HG03097 (cell line): ENCODE measurements around the gene SARDH.

Source experiments
- ATAC-seq: cut with Tn5 transposase; IDR thresholded peaks from one replicate; pipeline ENCODE4 v1.9.1; 2021; ENCODE audit not compliant: unreplicated experiment, low FRiP score

The SARDH gene

DNA sequence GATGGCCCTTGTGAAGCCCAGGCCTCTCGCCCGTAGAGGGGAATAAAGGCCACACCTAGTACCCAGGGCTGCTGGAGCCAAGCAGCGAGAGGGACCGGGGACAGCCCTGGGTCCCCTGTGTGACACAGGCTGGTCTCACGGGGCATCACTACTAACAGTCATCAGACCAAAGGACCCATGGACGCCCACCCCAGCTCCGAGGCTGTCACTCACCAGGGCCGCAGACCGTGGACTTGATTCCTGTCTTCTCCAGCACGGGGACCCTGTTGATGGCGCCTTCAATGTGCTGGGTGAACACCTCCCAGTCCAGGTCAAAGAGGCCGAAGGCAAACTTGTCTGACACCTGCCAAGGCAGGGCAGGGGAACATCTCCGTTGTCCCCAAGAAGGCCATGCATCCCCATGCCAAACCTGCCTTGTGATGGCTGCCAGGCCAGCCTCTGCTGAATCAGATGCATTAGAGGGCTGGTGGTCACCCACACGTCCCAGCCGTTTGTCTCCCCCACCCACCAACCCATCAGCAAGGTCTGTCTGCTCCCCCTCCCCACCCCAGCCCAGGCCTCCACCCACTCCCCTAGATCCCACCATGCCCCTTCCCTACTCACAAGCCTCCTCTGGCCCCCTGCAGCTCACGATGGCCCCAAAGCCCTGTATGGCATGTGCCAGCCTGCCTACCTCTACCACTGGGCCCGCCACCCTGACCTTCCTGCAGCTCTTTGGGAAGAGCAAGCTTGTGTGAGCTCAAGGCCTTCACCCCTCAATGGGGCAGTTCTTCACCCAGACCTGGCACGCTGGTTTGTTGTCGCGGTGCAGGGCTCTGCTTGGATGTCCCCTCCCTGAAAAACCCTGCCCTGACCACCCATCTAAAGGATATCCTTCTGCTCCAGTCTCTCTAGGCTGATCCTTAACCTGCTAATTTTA lies 20.8 kb downstream of the SARDH start:
- ATAC-seq, result no peak

DNA sequence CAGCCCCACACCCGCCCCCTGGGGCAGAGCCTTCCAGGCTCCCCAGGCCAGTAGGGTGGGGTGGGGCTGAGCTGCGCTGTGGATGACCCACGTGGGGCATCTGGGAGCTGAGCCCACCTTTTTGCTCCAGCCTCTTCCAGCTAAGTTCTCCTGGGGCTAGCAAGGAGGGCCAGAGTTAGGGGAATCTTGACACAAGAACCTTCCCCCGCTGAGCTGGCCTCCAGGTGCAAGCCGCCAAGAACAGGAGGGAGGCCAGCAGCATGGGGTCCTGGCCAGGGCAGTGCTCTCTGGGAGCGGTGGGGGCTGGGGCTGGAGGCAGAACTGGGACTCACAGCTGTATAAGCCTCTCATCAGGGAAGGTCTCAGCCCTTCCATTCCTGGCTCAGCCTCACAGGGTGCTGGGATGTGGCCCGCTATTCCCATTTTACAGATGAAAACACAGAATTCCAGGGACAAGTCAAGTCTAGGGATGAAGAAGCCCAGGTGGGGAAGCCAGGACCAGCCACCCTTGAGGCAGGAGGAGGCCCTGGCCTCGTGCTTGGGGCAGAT lies 21.5 kb downstream of the SARDH start:
- no peak for ATAC-seq

DNA sequence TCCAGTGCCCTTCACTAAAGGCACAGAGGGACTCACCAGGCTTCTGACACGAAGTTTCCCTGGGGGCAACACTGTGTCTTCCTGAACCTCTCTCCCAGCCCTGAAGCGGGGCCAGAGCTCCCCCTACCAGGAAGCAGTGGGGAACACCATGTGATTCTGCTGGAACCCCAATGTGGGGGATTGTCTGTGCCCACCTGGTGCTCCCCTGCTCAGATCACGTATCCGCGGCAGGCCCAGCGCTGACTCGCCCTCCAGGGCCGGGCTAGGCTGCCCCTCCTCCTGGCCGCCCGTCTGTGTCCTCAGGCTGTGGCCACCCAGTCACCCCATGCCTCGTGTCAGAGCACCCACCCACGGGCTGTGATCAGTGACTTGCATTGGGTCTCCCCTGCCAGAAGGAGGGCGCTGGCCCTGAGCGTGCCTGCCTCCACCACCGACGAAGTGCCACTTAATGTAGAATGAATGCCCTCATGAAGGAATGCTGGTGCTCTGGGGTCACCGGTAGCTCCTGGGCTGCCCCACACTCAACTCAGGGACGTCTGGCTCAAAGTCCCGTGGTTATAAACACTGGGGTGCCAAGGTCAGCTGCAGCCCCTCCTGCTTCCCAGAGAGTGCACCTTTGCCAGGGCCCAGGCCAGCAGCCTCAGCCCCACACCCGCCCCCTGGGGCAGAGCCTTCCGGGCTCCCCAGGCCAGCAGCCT lies 22.1 kb downstream of the SARDH start:
- no peak for ATAC-seq

DNA sequence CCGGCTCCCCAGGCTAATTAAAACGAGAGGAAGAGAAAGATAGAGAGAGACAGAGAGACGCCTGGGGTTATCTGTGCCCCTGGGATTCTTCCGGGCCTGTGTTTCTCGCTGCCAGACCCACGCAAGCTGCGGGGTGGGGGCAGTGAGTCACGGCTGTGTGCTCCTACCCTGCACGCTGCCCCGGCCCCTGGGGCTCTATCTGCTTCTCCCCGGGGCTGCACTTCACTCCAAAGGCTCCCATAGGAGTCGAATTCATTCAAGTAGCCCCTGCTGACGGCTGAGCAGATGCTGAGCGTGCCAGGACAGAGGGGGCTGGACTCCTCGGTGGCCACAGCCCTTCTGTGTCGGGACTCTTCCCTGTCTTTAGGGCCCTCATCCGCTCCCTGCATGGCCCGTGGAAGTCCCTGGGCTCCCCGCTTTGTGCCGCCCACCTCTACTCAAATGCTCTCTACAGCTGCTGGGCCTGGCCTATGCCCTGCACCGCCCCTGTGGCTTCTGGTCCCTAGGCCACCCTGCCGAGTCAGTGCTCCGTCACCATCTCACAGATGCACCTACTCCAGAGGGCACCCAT lies 22.8 kb downstream of the SARDH start:
- ATAC-seq, result no peak

DNA sequence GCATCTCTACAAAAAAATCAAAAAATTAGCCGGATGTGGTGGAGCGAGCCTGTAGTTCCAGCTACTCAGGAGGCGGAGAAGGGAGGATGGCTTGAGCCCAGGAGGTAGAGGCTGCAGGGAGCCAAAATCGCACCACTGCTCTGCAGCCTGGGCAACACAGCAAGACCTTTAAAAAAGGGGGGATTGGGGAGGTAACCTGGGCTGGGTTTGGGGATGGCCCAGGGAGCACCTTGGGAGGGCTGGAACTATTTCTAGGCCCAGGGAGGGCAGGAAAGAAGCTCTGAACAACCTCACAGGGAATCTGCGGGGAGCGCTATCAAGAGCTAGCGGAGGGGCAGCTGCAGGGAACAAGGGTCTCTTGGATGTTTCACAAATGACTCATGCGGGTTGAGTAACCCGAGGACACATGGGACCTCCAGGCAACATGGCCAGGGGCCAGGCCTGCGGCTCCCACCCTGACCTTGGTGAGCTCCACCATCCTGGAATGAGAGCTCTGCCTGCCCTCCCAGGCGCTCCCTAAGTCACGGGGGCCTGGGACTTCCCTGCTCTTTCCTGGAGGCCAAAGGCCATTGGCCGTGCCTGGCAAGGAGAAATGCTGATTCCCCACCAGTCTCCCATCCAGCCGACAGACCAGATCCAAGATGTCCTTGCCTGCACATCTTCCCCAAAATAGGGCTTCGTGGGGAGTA lies 23.4 kb downstream of the SARDH start:
- ATAC-seq, result no peak

DNA sequence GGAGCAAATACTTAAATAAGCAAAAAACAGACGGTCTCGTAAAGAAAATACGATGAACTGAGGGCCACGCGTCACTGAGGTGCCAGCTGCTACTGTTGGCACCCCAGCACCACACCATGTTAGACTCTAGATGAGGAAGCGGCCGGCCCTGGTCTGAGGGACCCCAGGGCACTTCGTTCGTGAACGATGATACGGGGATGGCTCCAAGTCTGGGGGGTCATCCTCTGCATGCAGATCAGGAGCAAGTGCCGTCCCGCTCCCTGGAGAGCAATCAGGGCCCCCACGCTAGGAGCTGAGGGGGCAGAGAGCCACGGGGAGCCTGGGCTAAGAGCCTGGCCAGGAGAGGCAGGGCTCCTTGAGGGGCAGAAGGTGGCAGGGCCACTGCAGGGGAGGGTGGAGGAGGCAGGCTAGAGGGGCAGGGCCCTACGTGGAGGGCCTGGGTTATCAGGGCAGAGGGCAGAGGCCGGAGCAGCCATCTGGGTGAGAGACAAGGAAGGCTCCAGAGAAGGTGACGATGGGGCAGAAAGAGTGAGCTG lies 24.1 kb downstream of the SARDH start:
- ATAC-seq, result no peak

DNA sequence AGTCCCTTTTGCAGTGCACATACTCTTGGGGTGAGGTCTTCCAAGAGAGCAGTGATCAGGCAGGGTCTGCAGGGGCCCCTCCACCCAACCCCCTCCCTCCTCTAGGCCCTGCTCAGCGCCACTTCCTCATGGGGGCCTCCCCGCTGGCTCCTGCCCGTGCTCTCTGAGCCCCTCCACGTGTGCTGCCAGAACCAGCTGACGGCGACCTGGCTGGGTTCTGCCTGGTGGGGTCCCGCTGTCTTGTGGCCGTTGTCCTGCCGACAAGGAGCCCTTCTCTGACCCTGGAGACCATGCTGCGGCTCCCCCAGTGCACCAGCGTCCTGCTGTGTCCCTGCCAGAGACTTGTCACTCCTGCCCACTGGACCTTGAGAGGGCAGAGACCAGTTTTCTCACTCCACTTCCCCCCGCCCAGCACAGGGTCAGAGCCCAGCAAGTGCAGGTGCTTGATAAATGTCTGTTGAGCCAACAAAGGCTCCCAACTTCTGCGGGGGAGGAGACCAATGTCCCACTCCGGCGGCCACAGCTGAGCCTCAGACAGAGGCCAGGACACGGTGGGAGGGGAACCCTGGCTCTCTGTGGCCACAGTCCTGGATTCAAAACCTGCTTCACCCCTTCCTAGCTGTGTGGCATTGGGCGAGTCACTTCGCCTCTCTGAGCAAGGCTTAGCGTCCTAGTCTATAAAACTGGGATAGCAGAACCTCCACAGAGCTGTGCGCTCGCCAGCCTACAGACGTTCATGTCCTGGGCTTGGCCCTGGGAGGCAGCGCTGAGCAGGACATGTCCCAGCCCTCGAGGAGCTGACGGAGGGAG lies 24.8 kb downstream of the SARDH start:
- no peak for ATAC-seq

DNA sequence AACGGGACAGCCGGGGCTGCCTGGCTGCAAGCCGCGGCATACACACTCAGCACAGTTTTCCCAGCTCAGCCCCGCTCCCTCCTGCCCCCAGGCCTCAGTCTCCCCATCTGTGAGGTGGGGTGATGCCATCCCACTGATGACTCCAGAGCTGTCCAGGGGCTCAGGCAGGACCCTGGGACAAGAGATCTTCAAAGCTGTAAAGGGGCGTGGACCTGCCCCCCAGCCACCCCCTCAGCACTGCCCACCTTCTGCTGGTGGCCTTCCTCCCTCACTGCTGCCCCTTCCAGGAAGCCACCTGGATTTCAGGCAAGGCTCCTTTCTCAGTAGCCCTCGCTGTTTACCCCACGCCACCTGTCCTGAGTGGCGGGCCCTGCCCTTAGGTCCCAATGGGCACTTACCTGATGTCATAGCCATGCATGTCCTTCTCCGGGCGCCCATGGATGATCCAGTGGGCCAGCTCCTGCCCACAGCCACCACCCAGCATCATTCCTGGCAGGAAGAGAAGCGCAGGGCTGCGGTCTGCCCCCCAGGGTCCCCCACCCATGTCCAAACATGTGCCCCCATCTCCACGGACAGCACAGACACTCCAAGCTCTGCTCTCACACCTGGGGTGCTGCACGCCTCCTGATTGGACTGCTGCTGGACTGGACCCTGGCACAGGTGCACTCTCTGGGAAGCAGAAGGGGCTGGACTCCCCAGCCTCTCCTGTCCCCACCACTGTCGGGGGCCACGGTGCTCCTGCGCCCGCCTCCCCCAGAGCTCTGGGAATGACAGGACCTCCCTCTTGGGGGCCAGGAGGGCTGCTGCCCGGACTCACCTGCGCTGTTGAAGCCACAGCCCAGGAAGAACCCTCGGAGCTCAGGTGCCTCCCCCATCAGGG lies 25.7 kb downstream of the SARDH start:
- no peak for ATAC-seq

DNA sequence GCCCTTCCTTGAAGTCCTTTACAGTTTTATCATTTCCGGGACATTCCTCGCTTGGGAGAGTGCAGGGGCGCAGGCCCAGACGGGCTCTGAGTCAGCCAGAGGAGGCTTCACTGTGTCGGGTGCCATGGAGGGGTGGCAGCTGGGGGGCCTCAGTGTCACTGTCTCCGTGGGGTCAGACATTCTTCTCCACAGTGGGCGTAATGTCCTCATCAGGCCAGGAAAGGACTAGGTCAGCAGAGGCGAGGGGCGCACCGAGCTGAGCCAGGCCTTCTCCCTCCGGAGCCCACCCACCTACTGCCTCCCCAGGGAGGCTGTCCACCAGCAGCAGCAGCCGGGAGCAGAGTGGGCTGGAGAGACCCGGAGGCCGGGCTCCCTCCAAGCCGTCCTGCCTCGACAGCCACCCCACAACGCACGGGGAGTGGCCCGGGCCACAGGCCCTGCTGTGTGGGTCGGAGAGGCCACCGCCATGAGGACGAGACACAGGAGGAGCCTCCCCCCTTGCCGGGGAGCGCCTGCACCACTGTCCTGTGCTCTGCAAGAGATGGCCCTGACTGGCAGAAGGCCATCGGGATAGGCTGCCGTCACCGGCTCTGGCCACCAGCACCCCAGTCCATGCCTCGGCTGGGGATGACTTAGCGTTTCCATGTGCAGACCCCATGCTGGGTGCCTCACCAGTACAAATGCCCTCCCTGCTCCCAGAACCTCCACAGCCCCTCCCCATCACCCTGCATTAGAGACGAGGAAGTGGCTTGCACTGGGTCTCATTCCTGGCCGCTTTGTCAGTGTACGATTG lies 26.5 kb downstream of the SARDH start:
- ATAC-seq, result no peak

DNA sequence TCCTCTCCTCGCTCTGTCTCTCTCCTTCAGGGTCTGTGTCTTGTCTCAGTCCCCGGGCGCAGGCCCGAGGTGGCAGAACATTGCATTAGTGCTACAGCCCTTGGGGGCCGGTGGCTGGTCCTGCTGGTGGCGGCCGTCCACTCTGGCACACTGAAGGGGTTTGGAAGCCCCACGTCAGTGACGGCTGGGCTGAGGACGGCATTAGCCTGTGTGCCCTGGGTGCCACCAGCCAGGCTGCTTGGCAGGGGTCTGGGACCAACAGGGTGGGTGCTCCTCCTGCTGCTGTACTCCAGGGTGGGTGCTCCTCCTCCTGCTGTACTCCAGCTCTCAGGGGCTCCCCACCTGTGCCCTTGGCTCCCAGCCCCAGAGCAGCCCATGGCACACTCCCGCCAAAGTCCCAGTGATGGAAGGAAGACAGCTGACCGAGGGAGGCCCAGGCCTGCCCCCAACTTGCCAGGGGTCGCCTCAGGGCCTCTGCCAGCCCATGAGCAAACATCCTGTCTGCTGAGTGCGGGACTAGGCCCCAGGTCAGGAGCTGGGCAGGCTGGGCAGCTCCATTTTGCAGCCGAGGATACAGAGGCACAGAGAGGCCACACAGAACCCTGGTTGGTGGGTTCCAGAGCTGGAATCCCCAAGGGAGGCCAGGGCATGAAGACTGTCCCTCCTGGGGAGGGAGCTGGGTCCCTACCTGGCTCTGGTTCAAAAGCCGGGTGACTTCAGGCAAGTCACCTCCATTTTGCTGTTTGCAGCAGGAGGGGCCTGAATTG lies 27.3 kb downstream of the SARDH start:
- no peak for ATAC-seq

DNA sequence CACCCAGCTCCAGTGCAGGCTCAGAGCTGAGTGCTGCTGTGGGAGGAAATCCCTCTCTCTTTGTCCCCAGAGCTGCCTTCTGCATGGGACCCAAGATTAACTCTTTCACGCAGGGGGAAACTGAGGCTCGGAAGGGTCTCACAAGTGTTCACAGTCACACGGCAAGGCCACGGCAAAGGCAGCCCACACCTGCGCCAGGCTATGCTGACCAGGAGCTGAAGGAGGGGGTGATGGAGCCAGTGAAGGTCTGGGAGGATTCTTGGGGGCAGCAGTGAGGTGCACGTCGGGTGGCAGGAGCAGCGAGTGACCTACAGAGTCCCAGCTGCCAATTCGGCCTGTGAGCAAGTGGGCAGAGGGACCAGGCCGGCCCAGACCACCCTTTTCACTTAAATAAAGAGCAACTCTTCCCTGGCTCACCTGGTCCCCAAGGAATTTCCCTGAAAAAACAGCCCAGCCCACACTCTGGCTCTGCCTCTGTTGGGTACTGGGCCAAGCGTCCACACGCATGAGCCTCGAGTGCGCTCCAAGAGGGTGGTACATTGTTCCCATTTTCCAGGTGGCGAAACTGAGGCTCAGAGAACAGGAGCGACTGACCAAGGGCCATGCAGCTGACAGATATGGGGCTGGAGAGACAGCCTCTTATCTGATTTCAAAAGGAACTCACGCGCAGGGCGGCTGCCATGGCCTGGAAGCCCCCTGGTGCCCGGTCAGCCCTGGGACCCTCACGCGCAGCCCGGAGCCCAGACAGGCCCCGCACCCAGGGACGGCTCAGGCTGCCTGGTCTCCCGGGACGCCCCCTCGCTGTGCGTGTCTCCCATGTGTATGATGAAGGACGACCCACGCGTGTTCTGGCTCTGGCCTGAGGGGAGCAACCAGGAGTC lies 28.2 kb downstream of the SARDH start:
- no peak for ATAC-seq

DNA sequence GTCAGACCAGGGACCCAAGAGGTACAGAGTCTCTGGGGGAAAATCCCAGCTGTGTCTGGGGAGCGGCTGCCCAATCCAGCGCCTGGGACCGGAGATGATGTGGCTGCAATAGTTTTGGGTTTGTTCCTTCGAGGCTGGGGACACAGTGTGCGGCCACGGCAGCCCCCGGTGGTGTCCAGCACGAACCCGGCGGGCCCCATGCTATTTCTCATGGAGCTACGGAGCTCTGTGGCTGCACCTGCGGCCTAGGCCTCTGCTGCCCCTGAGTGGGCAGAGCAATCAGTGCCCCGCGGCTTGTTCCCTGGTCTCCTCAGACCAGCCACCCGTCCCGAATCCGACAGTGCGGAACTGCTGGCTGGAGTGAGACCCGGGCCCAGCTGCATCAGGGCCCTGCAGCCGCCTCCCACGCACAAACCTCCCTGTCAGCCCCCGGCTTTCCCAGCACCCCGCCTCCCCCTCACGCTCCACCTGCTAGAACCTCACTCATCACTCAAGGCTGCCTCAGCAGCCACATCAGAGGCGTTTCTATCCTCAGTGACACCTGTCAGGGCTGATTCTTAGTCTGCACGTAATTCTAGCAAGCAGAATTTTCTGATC lies 29.0 kb downstream of the SARDH start:
- no peak for ATAC-seq

DNA sequence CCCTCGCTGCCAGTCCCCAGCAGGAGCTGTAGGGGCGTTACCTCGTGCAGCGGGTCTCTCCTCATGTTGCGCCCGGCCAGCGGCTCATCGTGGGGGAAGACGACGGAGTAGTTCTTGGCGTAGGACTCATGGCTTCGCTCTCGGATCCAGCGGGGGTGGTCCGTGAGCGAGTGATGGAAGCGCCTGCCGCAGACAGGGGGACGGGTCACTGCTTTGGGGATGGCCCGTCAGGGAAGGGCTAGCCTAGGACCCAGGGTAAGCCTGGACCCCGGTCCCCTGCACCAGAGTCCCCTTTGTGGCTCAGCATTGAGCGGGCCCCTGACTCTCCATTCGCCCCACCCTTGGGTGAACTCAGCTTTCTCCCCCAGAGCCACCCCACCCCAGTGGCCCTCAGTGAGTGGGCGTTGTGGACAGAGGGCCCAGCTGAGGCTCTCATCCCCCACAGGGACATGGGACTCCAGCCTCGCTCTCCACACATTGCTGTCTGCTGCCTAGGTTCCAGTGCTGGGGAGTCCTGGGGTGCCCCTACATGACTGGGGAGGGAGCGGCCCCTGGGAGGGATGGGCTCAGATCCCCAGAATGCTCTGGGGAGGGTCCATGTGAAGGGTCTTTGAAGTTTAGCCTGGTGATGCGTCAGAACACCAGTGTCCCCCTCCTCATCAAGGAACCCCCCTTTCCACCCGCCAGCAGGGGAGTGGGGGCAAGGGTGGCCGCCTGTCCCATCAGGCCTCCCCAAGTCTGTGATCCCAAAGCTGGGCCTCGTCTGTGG lies 29.7 kb downstream of the SARDH start:
- no peak for ATAC-seq

DNA sequence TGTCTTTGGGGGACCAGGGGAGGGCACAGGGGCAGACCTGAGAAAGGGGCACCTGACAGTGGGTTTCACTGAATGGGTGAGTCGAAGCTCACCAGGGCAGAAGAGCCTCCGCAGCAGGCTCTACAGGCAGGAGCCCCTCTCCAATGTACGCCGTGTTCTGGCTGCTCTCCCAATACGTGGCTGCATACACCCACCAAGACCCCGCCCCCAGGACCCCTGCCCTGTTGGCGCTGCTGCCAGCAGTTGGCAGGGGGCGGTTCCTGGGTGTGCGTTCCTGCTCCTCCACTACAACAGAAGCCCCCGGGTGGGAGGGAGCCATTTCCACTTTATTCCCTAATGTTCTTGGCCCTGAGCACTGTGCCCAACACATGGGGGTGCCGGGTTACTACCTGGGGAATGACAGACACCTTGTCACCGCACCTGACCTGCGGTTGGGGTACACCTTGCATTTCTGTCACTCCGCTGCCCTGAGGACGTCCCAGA lies 30.3 kb downstream of the SARDH start:
- ATAC-seq, result no peak
